GM10248 (cell line): ENCODE measurements around the gene PSTK.

Experiments
- CTCF ChIA-PET: fragments of 300-600 bp; sonication (Branson Sonifier 250); formaldehyde crosslinking; extraction: SDS; loops from one replicate; lab custom pipeline; 2021; ENCODE audit warnings: antibody characterized with exemption; lab: Yijun Ruan, JAX
- POLR2A ChIA-PET: fragments of 350-650 bp; sonication (Branson Sonifier 250); formaldehyde crosslinking; extraction: SDS; loops from one replicate; lab custom pipeline; 2020; ENCODE audit warnings: antibody characterized with exemption; lab: Yijun Ruan, JAX
- DNase-seq: peaks from one replicate; pipeline ENCODE4 v3.0.0; 2012; ENCODE audit errors: extremely low spot score
- TF ChIP-seq, protein P1 (sequence below): IDR thresholded peaks from 2 replicates; pipeline ENCODE4 v1.5.1; 2012; ENCODE audit warnings: mild to moderate bottlenecking, low read depth; ENCODE audit errors: extremely low read depth, missing control alignments, control extremely low read depth

Gene PSTK, protein sequence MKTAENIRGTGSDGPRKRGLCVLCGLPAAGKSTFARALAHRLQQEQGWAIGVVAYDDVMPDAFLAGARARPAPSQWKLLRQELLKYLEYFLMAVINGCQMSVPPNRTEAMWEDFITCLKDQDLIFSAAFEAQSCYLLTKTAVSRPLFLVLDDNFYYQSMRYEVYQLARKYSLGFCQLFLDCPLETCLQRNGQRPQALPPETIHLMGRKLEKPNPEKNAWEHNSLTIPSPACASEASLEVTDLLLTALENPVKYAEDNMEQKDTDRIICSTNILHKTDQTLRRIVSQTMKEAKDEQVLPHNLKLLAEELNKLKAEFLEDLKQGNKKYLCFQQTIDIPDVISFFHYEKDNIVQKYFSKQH

DNA sequence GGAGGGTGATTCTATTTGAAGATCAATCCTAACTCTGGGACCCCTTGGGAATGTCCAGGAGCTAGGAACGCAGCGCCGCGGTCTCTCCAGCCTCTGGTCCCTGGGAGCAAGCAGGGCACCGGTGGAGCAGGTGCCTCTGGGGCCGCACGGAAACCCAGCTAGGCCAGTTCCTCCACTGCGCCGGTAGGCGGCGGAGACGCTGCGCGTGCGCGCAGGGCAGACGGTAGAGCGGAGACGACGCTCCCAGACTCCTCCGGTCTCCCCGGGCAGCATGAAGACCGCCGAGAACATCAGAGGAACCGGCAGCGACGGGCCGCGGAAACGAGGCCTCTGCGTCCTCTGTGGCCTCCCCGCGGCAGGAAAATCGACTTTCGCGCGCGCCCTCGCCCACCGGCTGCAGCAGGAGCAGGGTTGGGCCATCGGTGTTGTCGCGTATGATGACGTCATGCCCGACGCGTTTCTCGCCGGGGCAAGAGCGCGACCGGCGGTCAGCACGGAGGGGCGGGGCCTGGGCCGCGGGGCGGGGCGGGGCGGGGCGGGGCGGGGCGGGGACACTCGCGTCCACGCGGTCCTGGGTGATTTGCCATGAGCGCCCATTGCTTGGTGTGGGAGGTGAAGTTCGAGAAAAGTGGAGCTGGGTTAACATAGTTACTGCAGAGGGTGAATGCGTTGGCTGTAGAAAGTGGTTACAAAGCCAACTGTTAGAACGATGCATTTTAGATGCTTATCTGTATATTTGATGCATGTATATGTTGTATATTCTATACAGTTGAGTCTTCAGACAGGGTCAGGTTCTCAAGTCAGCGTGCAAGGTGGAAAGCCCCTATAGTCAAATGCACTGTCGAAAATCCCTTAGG, at the start of gene PSTK:
Gene PSTK (plus strand): TSS at position 193 of the 857 bp plus-strand sequence. CDS start 79 bp downstream, at position 272.
- TF ChIP-seq, protein P1, sequence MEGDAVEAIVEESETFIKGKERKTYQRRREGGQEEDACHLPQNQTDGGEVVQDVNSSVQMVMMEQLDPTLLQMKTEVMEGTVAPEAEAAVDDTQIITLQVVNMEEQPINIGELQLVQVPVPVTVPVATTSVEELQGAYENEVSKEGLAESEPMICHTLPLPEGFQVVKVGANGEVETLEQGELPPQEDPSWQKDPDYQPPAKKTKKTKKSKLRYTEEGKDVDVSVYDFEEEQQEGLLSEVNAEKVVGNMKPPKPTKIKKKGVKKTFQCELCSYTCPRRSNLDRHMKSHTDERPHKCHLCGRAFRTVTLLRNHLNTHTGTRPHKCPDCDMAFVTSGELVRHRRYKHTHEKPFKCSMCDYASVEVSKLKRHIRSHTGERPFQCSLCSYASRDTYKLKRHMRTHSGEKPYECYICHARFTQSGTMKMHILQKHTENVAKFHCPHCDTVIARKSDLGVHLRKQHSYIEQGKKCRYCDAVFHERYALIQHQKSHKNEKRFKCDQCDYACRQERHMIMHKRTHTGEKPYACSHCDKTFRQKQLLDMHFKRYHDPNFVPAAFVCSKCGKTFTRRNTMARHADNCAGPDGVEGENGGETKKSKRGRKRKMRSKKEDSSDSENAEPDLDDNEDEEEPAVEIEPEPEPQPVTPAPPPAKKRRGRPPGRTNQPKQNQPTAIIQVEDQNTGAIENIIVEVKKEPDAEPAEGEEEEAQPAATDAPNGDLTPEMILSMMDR = peak; percentile 89
- CTCF ChIA-PET = interaction anchor here (0.6 to 8.5 kb wide), 21 partner anchors 9 to 496 kb away, joined by 3 to 107 read pairs (median 5); partner anchors contain the start of genes ACADSB and IKZF5
- POLR2A ChIA-PET = interaction anchor here (2.0 kb wide), 1 partner anchor 28 kb away, joined by 8 read pairs; the partner anchor contains the start of genes ACADSB and IKZF5
- DNase-seq = peak; percentile 97

- TF ChIP-seq, protein P1 = no peak
- ChIA-PET POLR2A (no interaction called here), CTCF (no interaction called here)
- no peak for DNase-seq
These were observed 48.9 kb upstream of the PSTK start for GRCh38 chr10:122931088-122931906.

GRCh38 chr10:122939133-122939855, 40.9 kb upstream of the PSTK start:
- POLR2A ChIA-PET = no interaction called here
- CTCF ChIA-PET = no interaction called here

DNA sequence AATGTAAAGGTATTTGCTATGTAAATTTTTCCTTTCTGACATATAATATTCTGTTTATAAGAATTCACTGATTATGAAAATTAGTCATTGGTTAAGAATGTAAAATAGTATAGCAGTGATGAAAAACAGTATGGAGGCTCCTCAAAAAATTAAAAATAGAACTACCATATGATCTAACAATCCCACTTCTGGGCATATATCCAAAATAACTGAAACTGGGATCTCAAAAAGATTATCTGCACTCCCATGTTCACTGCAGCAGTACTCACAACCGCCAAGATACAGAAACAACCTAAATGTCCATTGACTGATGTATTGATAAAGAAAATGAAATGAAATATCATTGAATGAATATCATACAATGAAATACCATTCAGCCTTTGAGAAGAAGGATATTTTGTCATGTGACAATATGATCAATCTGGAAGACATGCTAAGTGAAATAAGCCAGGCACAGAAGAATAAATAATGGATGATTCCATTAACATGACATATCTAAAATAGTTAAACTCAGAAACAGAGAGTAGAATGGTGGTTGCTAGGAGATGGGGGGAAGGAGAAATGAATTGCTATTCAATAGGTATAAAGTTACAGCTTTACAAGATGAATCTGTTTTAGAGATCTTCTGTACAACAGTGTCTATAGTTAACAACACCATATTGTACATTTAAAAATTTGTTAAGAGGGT, 40.2 kb upstream of the PSTK start:
- ChIA-PET POLR2A (no interaction called here), CTCF (no interaction called here)
- no peak for DNase-seq
- TF ChIP-seq, protein P1 = no peak

More at GRCh38 chr10:122939133-122939855, 40.9 kb upstream of the PSTK start:
- DNase-seq = no peak
- TF ChIP-seq, protein P1 = no peak

DNA sequence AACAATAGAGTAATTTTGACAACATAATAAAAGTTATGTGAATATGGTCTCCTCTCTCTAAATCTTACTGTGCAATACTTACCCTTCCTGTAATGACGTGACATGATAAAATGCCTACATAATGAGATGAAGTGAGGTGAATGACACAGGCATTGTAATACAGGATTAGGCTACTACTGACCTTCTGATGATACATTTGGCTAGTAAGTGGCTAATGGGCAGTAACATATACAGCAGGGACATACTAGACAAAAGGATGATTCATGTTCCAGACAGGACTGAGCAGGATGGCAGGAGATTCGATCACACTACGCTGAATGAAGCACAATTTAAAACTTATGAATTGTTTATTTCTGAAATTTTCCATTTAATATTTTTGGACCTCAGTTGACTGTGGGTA, 30.9 kb upstream of the PSTK start:
- DNase-seq = no peak
- CTCF ChIA-PET = no interaction called here
- POLR2A ChIA-PET = no interaction called here
- TF ChIP-seq, protein P1 = no peak
